GM12801 (cell line): ENCODE measurements around the gene ARID5B.

Experiments
- CTCF ChIP-seq: IDR thresholded peaks from one replicate; pipeline ENCODE4 v1.5.1; 2011; ENCODE audit warnings: control low read depth; ENCODE audit not compliant: insufficient read length; ENCODE audit errors: extremely low read depth

Gene ARID5B

GRCh38 chr10:62010366-62010765 lies 108.9 kb downstream of the ARID5B start:
- TF ChIP-seq CTCF: no peak

GRCh38 chr10:62011558-62011957 lies 110.1 kb downstream of the ARID5B start:
- TF ChIP-seq CTCF: no peak

GRCh38 chr10:62012318-62012717 lies 110.8 kb downstream of the ARID5B start:
- TF ChIP-seq CTCF: no peak

- no peak for TF ChIP-seq CTCF
These were observed 113.0 kb downstream of the ARID5B start for GRCh38 chr10:62014510-62014909.

- no peak for TF ChIP-seq CTCF
These were observed 114.5 kb downstream of the ARID5B start for GRCh38 chr10:62015994-62016393.

- TF ChIP-seq CTCF: no peak
These were observed 115.4 kb downstream of the ARID5B start for GRCh38 chr10:62016623-62017490.

- TF ChIP-seq CTCF: no peak
These were observed 116.0 kb downstream of the ARID5B start for GRCh38 chr10:62017491-62017870.
